Prostate gland (tissue), 2 donors: ENCODE data around the gene OGDHL.

ENCODE experiments used
- CTCF ChIP-seq, 4 experiments: fragments of 200-600 bp in 2 of 4; fragments of 450-650 bp in 2 of 4; sonication (generic) in 2 of 4; IDR thresholded peaks; 1 replicate in 3 of 4; 2 replicates in 1 of 4; pipeline ENCODE4 v1.5.1; 2016 to 2019; ENCODE audit warnings: antibody characterized with exemption in 4 of 4, mild to moderate bottlenecking in 2 of 4, moderate library complexity in 2 of 4
- POLR2AphosphoS5 ChIP-seq: sonication (generic); formaldehyde crosslinking; IDR thresholded peaks from one replicate; pipeline ENCODE4 v1.6.1; 2017; ENCODE audit warnings: antibody characterized with exemption

- TF ChIP-seq POLR2AphosphoS5 (no peak), CTCF (IDR thresholded peaks at IDR 0.05) (no peak)
Measured at GRCh38 chr10:49698679-49699078, 63.4 kb downstream of the OGDHL start.
